Ishikawa (cell line): ENCODE results near the gene PSENEN.

Experiments
- CEBPB ChIP-seq: IDR thresholded peaks from 2 replicates; pipeline ENCODE4 v1.6.1; 2012
- CREB1 ChIP-seq: IDR thresholded peaks from 2 replicates; pipeline ENCODE4 v1.6.1; 2012; ENCODE audit warnings: low read depth
- EGR1 ChIP-seq: IDR thresholded peaks from 2 replicates; pipeline ENCODE4 v1.6.1; 2012
- EP300 ChIP-seq: IDR thresholded peaks from 2 replicates; pipeline ENCODE4 v1.6.1; 2012; ENCODE audit warnings: borderline replicate concordance
- FOXM1 ChIP-seq: IDR thresholded peaks from 2 replicates; pipeline ENCODE4 v1.6.1; 2012; ENCODE audit warnings: low read depth, borderline replicate concordance
- MAX ChIP-seq: IDR thresholded peaks from 2 replicates; pipeline ENCODE4 v1.6.1; 2012
- NFIC ChIP-seq: IDR thresholded peaks from 2 replicates; pipeline ENCODE4 v1.6.1; 2012
- RAD21 ChIP-seq: IDR thresholded peaks from 2 replicates; pipeline ENCODE4 v1.6.1; 2012; ENCODE audit warnings: low read depth
- REST ChIP-seq: IDR thresholded peaks from 2 replicates; pipeline ENCODE4 v1.6.1; 2012; ENCODE audit warnings: low read depth, mild to moderate bottlenecking
- TAF1 ChIP-seq: IDR thresholded peaks from 2 replicates; pipeline ENCODE4 v1.6.1; 2012; ENCODE audit warnings: low read depth, mild to moderate bottlenecking
- TCF12 ChIP-seq: IDR thresholded peaks from 2 replicates; pipeline ENCODE4 v1.6.1; 2012; ENCODE audit warnings: low read depth
- TEAD4 ChIP-seq: IDR thresholded peaks from 2 replicates; pipeline ENCODE4 v1.6.1; 2012
- USF1 ChIP-seq: IDR thresholded peaks from 2 replicates; pipeline ENCODE4 v1.6.1; 2012
- YY1 ChIP-seq: IDR thresholded peaks from 2 replicates; pipeline ENCODE4 v1.6.1; 2012; ENCODE audit warnings: low read depth
- ZBTB7A ChIP-seq: IDR thresholded peaks from 2 replicates; pipeline ENCODE4 v1.6.1; 2012; ENCODE audit warnings: low read depth

PSENEN gene

GRCh38 chr19:35736913-35737886, 8.3 kb upstream of the PSENEN start:
- TF ChIP-seq NFIC, result no peak
- TF ChIP-seq TAF1, result no peak
- TF ChIP-seq EGR1, result no peak
- TF ChIP-seq FOXM1, result no peak
- no peak for TF ChIP-seq EP300
- TF ChIP-seq TEAD4, result no peak
- TF ChIP-seq REST, result no peak

- TF ChIP-seq TCF12 (no peak), USF1 (no peak), EGR1 (no peak), REST (no peak), YY1 (no peak), CREB1 (no peak), MAX (no peak), FOXM1 (no peak), ZBTB7A (no peak), TEAD4 (no peak), RAD21 (no peak), TAF1 (no peak), CEBPB (no peak), EP300 (no peak), NFIC (no peak)
Observed at GRCh38 chr19:35738021-35738886, 7.2 kb upstream of the PSENEN start.

- TF ChIP-seq EP300 (no peak), USF1 (no peak), ZBTB7A (no peak), RAD21 (no peak), MAX (no peak), FOXM1 (no peak), REST (no peak), EGR1 (no peak), YY1 (no peak), TEAD4 (no peak), CEBPB (no peak), TCF12 (no peak), CREB1 (no peak), TAF1 (no peak), NFIC (no peak)
Observed at GRCh38 chr19:35738887-35739229, 6.6 kb upstream of the PSENEN start.
